ENCODE results near the gene RNLS.

The RNLS gene

GRCh38 chr10:88260329-88261051, 322.6 kb downstream of the RNLS start:
- no peak for DNase-seq (ENCODE audit: low read depth in 2 of 2)

GRCh38 chr10:88259381-88259780, 323.7 kb downstream of the RNLS start:
- no peak for DNase-seq (ENCODE audit: low read depth in 2 of 2)

GRCh38 chr10:88256886-88257285, 326.2 kb downstream of the RNLS start:
- no peak for DNase-seq (ENCODE audit: low read depth in 2 of 2)

DNA sequence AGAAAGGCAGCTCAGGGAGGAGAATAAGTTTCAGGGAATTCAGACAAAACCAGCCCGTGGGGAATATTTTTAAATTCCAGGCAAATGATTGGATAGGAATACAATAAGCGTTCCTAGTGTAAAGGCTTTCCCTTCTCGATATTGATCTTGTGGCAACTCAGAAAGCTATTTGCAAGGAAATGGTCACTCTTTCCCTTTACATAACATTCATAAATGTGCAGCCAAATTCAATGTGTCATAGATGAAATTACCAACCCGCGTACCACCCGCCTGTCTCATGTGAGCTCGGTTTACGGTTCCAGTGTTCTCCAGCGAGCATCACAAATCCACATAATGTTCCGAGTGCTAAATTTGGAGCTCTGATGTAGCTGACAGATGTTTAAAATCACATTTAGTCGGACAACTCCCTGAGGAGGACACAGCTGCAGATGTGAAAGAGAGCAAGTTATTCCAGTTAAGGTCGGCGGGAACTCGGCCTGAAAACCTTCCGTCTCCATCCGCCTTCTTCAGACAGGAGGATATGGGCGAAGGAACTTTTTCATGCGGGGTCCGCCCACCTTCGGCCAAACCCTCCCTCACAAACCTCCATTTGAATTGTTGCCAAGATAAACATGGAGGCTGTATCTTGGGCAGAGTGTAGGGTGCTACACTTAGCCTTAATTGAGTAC, 327.0 kb downstream of the RNLS start:
- DNase-seq (ENCODE audit: low read depth in 2 of 2) = no peak

- DNase-seq (ENCODE audit: low read depth in 2 of 2) = no peak
Observed at GRCh38 chr10:88254091-88254490, 329.0 kb downstream of the RNLS start.

- DNase-seq (ENCODE audit: low read depth in 2 of 2) = no peak
Observed at GRCh38 chr10:88253622-88254021, 329.5 kb downstream of the RNLS start.

DNA sequence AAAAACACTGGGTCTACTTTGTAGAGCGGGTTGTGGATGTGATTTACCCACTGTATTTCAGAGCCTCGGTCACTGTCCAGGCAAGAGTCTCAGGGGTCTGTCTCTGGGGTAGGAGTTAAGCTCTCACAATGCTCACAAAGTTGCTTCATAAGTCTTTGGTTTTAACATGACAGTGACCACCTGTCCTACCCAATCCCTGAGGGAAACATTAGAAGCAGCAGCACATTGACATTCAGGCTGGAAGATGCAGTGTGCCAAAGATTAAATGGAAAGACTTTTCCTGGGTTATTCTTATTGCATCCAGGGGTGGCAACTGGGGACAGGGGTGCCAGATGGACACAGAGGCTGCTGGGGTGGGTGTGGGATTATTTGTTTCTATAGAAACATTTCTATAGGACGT, 330.0 kb downstream of the RNLS start:
- no peak for DNase-seq (ENCODE audit: low read depth in 2 of 2)

DNA sequence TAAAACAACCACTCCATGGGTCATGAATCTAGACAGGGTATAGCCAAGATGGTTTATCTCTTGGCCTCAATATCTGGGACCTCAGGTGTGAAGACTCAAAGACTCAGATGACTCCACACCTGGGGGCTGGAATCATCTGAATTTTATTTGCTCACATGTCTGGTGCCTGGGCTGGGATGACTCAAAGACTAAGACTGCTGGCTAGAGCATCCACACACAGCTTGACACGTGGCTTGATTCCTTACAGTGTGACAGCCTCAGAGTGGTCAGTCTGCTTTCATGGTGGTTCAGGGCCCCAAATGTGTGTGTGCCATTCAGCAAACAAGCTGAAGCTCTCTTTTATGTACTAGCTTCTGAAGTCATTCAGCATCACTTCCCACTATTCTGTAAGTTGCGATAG, 333.7 kb downstream of the RNLS start:
- no peak for DNase-seq (ENCODE audit: low read depth in 2 of 2)

DNA sequence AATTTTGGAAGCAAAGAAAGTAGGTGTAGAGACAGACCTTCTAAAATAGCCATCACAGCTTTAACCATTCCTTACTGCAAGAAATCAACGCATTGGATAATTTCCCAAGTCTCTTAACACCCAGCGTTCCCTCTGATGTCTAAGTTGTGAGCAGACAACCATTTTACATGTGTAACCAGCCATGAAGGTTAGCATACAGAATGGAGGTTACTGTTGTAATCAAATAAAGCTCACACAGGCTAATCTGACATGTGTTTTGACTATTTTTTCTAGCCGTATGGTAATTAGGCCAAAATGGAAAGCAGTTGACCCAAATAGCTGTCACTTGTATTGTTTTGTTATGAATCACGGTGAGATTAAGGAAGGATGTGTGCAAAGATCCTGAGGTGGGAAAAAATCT, 336.4 kb downstream of the RNLS start:
- DNase-seq (ENCODE audit: low read depth in 2 of 2) = no peak

GRCh38 chr10:88245974-88246511, 337.1 kb downstream of the RNLS start:
- no peak for DNase-seq (ENCODE audit: low read depth in 2 of 2)

DNA sequence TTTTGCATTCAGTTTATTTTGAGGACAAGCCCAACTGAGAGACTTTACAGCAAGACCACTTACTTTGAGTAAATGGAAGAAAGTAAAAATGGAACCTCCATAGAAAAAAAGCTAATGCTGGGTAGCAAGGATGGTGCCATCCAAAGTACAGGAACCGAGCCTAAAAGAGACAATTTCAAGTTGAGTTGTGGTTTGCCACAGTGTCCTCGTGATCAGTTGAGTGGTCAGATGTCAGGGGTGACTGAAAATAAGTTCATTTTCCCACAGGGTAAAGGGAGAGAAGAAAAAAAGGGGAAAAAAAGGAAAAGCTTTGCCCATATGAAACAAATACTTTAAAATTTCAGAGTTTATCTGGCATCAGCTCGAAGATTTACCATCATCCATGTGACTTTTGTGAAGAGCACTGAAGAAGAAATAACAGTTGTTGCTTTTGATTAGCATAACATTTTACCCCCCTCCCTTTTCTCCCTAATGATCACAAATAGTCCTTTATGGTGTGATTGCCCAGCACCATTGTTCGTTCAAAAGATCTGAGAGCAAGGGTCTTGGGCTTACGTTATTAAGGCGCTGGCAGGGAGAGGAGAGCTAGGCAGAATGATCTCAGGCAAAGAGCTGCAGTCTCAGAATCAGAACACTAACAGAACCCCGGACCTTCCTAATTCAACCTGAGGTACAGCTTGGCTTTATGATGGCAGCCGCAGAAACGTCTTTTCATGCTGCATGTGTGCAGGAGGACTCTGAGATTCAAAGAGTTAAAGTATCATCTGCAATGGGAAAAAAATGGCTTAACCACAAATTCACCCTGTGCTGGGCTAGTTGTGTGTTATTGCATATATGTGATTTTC, 338.1 kb downstream of the RNLS start:
- DNase-seq (ENCODE audit: low read depth in 2 of 2) = no peak

- no peak for DNase-seq (ENCODE audit: low read depth in 2 of 2)
Observed at GRCh38 chr10:88243836-88244730, 339.0 kb downstream of the RNLS start.

DNA sequence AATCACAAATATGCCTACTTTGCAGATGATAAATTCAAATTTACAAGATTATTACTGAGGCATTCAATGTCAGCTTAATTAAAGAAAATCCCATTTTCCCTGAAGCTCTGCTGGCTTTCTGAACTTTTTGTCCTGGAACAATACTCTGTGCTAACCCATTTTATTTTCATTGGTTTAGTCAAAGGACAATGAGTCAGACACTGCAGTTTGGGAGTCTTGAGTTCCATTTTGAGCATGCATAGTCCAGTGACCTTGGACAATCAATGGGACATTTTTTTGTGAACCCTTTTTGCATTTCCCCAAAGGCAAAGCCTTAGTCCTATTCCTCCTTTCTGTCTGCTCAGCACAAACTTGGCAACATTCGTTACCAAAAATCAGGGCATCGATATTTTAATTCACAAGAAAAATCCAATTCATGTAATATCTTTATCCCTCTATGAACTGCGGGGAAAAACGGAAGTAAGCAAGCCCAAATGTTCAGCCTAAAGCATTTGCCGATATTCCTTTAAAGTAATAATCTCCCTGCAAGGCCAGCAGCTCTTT, 339.8 kb downstream of the RNLS start:
- DNase-seq (ENCODE audit: low read depth in 2 of 2) = no peak

DNA sequence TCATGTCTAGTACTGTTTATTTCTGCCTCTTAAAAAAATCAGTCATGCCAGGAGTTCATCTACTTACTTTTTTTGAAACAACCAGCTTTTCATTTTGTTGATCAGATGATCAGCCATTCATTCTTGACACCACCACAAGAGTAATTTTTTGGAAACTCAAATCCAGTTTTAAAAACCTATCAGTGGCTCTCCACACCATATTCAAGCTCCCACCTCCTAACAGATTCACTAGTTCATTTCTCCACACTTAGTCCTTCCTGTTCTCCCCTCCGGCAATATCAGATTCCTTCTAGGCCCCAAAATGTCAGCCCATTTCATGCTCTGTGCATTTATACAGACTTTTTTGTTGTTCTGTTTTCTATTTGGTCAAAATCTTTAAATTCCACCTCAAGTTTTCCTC, 341.6 kb downstream of the RNLS start:
- no peak for DNase-seq (ENCODE audit: low read depth in 2 of 2)

DNA sequence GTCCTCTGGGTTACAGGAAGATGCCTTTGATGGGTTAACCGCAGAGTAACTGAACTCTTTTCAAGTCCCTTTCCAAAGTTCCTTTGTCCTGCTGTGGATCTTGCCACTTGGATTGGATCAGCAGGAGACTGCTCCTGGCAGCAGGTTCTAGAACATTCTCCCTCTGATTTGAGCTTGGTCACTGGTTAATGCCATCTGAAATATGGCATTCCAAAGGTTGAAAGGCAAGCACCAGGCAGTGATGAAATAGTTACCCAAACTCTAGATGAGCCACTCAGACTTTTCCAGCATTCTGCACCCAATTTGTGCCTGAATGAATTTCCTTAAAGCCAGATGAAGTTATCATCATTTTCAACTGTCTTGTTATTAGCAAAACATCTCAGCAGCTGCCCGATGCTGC, 343.9 kb downstream of the RNLS start:
- no peak for DNase-seq (ENCODE audit: low read depth in 2 of 2)

- DNase-seq (ENCODE audit: low read depth in 2 of 2) = no peak
Observed at GRCh38 chr10:88238615-88238914, 344.6 kb downstream of the RNLS start.

- DNase-seq (ENCODE audit: low read depth in 2 of 2) = no peak
Observed at GRCh38 chr10:88237896-88238614, 345.1 kb downstream of the RNLS start.

GRCh38 chr10:88236121-88236743, 346.9 kb downstream of the RNLS start:
- DNase-seq (ENCODE audit: low read depth in 2 of 2) = no peak

GRCh38 chr10:88234297-88234696, 348.8 kb downstream of the RNLS start:
- DNase-seq (ENCODE audit: low read depth in 2 of 2) = no peak

DNA sequence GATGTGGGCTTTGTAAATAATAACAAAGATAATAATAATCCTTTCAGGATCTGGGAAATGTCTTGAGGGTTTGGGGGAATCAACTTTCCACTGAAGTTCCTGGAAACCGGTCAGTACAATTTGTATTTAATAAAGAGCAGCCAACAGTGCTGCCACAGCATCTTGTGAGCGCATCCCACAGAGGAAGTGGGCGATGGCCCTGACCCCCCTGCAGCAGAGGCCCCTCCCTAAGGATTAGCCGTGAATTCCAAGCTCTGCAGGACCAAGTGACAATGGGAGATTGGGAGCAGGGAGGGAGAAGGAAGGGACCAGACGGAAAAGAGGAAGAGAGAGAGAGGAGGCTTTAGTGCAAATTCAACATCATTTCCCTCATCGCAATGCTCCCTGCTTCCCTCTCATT, 349.2 kb downstream of the RNLS start:
- DNase-seq (ENCODE audit: low read depth in 2 of 2) = no peak
